SJSA1 (cell line): ENCODE data around the gene MLIP. TPM values are rescaled to one million over a fixed set of nuclear protein-coding genes. Genes with fewer than 3 reads are reported as not detected.

Source experiments
- DNase-seq, 2 experiments: peaks; one replicate each; pipeline ENCODE4 v3.0.0-alpha.2; 2015 to 2020; ENCODE audit warnings: low spot score in 2 of 2, low read depth in 1 of 2
- H3K27ac ChIP-seq: fragments of 250-450 bp; sonication (Bioruptor Pico); 2 replicates; pipeline ENCODE4 v1.5.1; 2020; ENCODE audit warnings: mild to moderate bottlenecking, moderate library complexity
- H3K27me3 ChIP-seq: fragments of 250-450 bp; sonication (Bioruptor Pico); replicated peaks from 2 replicates; pipeline ENCODE4 v1.5.1; 2020; ENCODE audit warnings: mild to moderate bottlenecking, moderate library complexity
- H3K36me3 ChIP-seq: fragments of 250-450 bp; sonication (Bioruptor Pico); 2 replicates; pipeline ENCODE4 v1.5.1; 2020; ENCODE audit warnings: mild to moderate bottlenecking
- H3K4me1 ChIP-seq: fragments of 250-450 bp; sonication (Bioruptor Pico); replicated peaks from 2 replicates; pipeline ENCODE4 v1.6.1; 2021; ENCODE audit warnings: mild to moderate bottlenecking
- H3K4me3 ChIP-seq: fragments of 250-450 bp; sonication (Bioruptor Pico); 2 replicates; pipeline ENCODE4 v1.5.1; 2020; ENCODE audit warnings: mild to moderate bottlenecking
- H3K9me3 ChIP-seq: fragments of 250-450 bp; sonication (Bioruptor Pico); replicated peaks from 2 replicates; pipeline ENCODE4 v1.5.1; 2020; ENCODE audit warnings: mild to moderate bottlenecking
- total RNA-seq: library from RNA; depleted of rRNA; stranded (reverse); fragments of >200 nt; shearing (Covaris generic); gene quantifications from 2 replicates; pipeline ENCODE4 v1.2.3, GENCODE V29; 2014

MLIP gene
- total RNA-seq, 1 experiment from 2014 or later = not detected

GRCh38 chr6:54138795-54139194 is 27.6 kb downstream of the MLIP start:
- no peak for DNase-seq

DNA sequence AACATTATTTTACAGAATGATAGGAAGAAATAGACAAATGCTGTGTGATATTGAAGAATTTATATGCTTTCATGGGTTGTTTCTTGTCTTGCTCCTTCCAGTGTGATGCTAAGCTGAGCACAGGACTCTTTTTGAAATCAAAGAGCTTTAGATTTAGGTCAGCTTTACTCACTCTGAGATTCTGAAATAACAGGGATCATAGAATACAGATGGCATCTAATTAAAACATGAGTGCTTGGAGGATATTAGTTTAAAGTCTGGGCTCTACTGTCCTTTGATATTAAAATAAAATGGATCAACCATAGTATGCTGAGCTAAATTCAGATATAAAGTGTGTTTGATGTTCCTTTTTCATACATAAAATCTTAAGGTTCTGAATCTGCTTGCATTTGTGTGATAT is 29.6 kb downstream of the MLIP start:
- Histone ChIP-seq H3K4me3 (no peak overlapping the region), H3K9me3 (no peaks in the 10 kb centered on the region), H3K27me3 (no peaks in the 10 kb centered on the region), H3K27ac (no peak overlapping the region), H3K36me3 (no peaks in the 10 kb centered on the region), H3K4me1 (no peaks in the 10 kb centered on the region)
- DNase-seq = no peak

More at GRCh38 chr6:54138795-54139194, 27.6 kb downstream of the MLIP start:
- H3K9me3 ChIP-seq = no peaks in the 10 kb centered on the region
- H3K4me1 ChIP-seq = no peaks in the 10 kb centered on the region
- H3K36me3 ChIP-seq = no peaks in the 10 kb centered on the region
- H3K27me3 ChIP-seq = no peaks in the 10 kb centered on the region
- H3K4me3 ChIP-seq = no peak overlapping the region
- H3K27ac ChIP-seq = no peak overlapping the region

GRCh38 chr6:54142889-54143519 is 31.8 kb downstream of the MLIP start:
- H3K27ac ChIP-seq = no peak overlapping the region

DNA sequence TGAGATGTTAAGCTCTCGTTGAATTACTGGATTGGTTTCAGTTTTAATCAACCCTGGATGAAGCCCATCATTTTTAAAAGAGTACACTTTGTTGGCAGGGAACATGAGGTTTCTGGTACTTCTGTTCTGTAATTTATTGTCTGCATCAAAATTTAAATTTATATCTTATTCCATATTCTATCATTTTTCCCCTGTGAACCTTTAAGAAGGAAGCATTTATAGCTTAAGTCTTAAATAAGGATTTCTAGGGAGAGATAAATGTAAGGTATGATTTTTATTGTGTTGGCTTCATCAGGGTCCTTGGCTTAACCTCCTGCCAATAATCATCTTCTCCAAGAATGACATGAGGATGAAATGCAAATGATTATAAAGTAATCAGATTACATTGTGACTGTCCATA is 40.6 kb downstream of the MLIP start:
- DNase-seq = no peak
- no peak overlapping the region for H3K27ac ChIP-seq
- H3K36me3 ChIP-seq = no peaks in the 10 kb centered on the region
- H3K9me3 ChIP-seq = no peaks in the 10 kb centered on the region
- no peaks in the 10 kb centered on the region for H3K27me3 ChIP-seq
- no peak overlapping the region for H3K4me3 ChIP-seq
- no peaks in the 10 kb centered on the region for H3K4me1 ChIP-seq

More at GRCh38 chr6:54142889-54143519, 31.8 kb downstream of the MLIP start:
- DNase-seq = no peak
- H3K36me3 ChIP-seq = no peaks in the 10 kb centered on the region
- H3K9me3 ChIP-seq = no peaks in the 10 kb centered on the region
- no peak overlapping the region for H3K4me3 ChIP-seq
- no peaks in the 10 kb centered on the region for H3K4me1 ChIP-seq
- H3K27me3 ChIP-seq = no peaks in the 10 kb centered on the region

GRCh38 chr6:54156650-54157250 is 45.5 kb downstream of the MLIP start:
- DNase-seq = no peak
- no peak overlapping the region for H3K27ac ChIP-seq
- no peaks in the 10 kb centered on the region for H3K9me3 ChIP-seq
- H3K27me3 ChIP-seq = no peaks in the 10 kb centered on the region
- no peak overlapping the region for H3K4me3 ChIP-seq
- H3K36me3 ChIP-seq = no peaks in the 10 kb centered on the region
- H3K4me1 ChIP-seq = no peaks in the 10 kb centered on the region

DNA sequence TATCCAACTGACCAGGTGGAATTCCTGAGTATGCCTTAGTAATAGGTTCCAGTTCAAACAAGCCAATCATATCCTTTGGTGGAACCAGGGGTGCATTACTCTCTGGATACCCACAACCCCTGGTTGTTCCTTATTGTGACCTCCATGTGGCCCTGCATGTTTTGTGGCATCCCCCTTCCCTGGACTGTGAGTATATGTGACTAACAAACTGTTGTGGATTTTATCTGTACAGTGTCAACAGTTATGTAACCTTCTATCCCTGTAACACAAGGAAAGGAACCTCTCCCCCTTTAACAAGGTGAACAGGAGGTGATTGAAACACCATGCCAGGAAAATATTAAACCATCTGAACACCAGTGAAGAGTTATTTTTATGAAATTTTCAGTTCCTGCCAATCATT is 46.2 kb downstream of the MLIP start:
- H3K4me1 ChIP-seq = no peaks in the 10 kb centered on the region
- H3K27me3 ChIP-seq = no peaks in the 10 kb centered on the region
- no peaks in the 10 kb centered on the region for H3K36me3 ChIP-seq
- no peak overlapping the region for H3K4me3 ChIP-seq
- no peak for DNase-seq
- no peak overlapping the region for H3K27ac ChIP-seq
- H3K9me3 ChIP-seq = no peaks in the 10 kb centered on the region

DNA sequence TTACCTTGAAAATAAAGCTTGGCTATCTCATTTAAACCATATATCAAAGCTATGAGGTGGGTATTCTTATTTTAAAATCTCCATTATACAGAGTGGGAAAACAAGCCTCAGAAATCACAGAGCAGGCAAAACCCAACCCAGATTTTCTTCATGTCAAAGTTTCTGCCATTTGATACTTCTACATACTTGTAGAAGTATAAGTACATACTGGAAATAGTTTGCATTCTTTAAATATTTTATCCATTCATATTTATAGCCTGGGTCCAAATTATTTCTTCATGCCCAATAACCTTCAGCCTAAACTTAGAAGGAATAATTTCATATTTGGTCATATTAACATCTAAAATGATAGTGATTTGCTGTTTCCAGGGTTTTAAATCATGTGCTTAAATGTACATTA is 61.8 kb downstream of the MLIP start:
- no peak overlapping the region for H3K4me3 ChIP-seq
- H3K9me3 ChIP-seq = no peaks in the 10 kb centered on the region
- H3K4me1 ChIP-seq = no peaks in the 10 kb centered on the region
- no peaks in the 10 kb centered on the region for H3K36me3 ChIP-seq
- H3K27me3 ChIP-seq = no peaks in the 10 kb centered on the region
- no peak overlapping the region for H3K27ac ChIP-seq
- DNase-seq = no peak

DNA sequence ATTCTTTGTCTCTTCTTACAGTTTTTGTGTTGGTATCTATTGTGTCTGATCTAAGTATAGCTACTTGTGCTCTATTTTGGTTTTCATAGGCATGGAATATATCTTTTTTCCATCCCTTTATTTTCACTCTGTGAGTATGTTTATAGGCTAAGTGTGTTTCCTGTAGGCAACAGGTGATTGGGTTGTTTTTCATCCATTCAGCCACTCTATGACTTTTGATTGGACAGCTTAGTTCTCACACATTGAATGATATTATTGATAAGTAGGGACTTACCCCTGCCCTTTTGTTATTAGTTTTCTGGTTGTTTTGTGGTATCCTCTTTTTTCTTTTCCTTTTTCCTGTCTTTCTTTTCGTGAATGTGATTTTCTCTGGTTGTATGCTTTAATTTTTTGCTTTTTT is 67.9 kb downstream of the MLIP start:
- Histone ChIP-seq H3K9me3 (no peaks in the 10 kb centered on the region), H3K36me3 (no peaks in the 10 kb centered on the region), H3K4me1 (no peaks in the 10 kb centered on the region), H3K27ac (no peak overlapping the region), H3K27me3 (no peaks in the 10 kb centered on the region; the same call in 1 of the 2 replicates), H3K4me3 (no peak overlapping the region)
- DNase-seq = no peak

GRCh38 chr6:54183616-54184015 is 72.4 kb downstream of the MLIP start:
- Histone ChIP-seq H3K27me3 (no peaks in the 10 kb centered on the region; the same call in 1 of the 2 replicates), H3K4me1 (no peaks in the 10 kb centered on the region), H3K36me3 (no peaks in the 10 kb centered on the region), H3K9me3 (no peaks in the 10 kb centered on the region), H3K4me3 (no peak overlapping the region), H3K27ac (no peak overlapping the region)
- DNase-seq = no peak

- no peaks in the 10 kb centered on the region; the same call in 1 of the 2 replicates for H3K27me3 ChIP-seq
- DNase-seq = no peak
- H3K4me3 ChIP-seq = no peak overlapping the region
- no peaks in the 10 kb centered on the region for H3K9me3 ChIP-seq
- H3K36me3 ChIP-seq = no peaks in the 10 kb centered on the region
- H3K4me1 ChIP-seq = no peaks in the 10 kb centered on the region
- no peak overlapping the region for H3K27ac ChIP-seq
These were observed 74.6 kb downstream of the MLIP start for GRCh38 chr6:54185885-54186284.

DNA sequence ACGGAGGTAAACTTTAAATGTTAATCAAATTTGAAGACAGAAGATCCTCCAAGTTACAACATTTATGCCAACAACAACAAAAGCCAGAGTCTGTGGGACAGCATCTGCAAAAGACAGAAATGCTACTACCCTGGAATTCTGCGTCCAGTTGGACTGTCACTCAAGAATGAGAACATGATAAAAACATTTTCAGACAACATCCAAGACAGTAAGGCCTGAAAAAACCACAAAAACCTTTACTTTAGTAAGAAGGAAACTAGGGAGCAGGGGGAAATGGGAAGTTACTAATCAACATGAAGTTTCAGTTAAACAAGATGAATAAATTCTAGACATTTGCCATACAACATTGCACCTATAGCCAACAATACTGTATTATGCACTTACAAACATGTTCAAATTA is 77.6 kb downstream of the MLIP start:
- no peak for DNase-seq
- Histone ChIP-seq H3K4me3 (no peak overlapping the region), H3K27ac (no peak overlapping the region), H3K9me3 (no peaks in the 10 kb centered on the region), H3K4me1 (no peaks in the 10 kb centered on the region), H3K27me3 (no peaks in the 10 kb centered on the region), H3K36me3 (no peaks in the 10 kb centered on the region)

GRCh38 chr6:54191461-54191860 is 80.2 kb downstream of the MLIP start:
- Histone ChIP-seq H3K27ac (no peak overlapping the region), H3K9me3 (no peaks in the 10 kb centered on the region), H3K27me3 (no peaks in the 10 kb centered on the region), H3K4me1 (no peaks in the 10 kb centered on the region), H3K36me3 (no peaks in the 10 kb centered on the region), H3K4me3 (no peak overlapping the region)
- no peak for DNase-seq

- no peaks in the 10 kb centered on the region for H3K9me3 ChIP-seq
- H3K27me3 ChIP-seq = 0 out of 2 replicates have a peak, but pooled peaks cover 4% of the 10 kb centered on the region
- H3K27ac ChIP-seq = no peak overlapping the region
- no peak overlapping the region for H3K4me3 ChIP-seq
- no peak for DNase-seq
- H3K4me1 ChIP-seq = no peaks in the 10 kb centered on the region
- H3K36me3 ChIP-seq = no peaks in the 10 kb centered on the region
These were observed 81.8 kb downstream of the MLIP start for GRCh38 chr6:54192993-54193392.

GRCh38 chr6:54193560-54193959 is 82.3 kb downstream of the MLIP start:
- Histone ChIP-seq H3K4me3 (no peak overlapping the region), H3K9me3 (no peaks in the 10 kb centered on the region), H3K4me1 (no peaks in the 10 kb centered on the region), H3K27me3 (0 out of 2 replicates have a peak, but pooled peaks cover 4% of the 10 kb centered on the region), H3K27ac (no peak overlapping the region), H3K36me3 (no peaks in the 10 kb centered on the region)
- no peak for DNase-seq
